Epithelial cell of proximal tubule (primary cell): Measurements from ENCODE around the gene KLRC4. TPM values are rescaled to one million over a fixed set of nuclear protein-coding genes. Genes with fewer than 3 reads are reported as not detected.
"Not testable (repeated sequence)": the region's sequence is repeated elsewhere in the genome, so short reads cannot be mapped to it uniquely, and the experiment has no call there.

ENCODE experiments used
- DNase-seq: peaks from one replicate; pipeline ENCODE4 v3.0.0-alpha.2; 2011; ENCODE audit warnings: low read depth
- H3K4me3 ChIP-seq: 2 replicates; pipeline ENCODE4 v1.5.1; 2011; ENCODE audit warnings: low read depth, mild to moderate bottlenecking, low read length
- total RNA-seq: library from RNA; depleted of rRNA; stranded (reverse); fragments of >200 nt; gene quantifications from 2 replicates; pipeline ENCODE4 v1.2.3, GENCODE V29; 2015
- TF ChIP-seq, protein P1 (sequence below): conservative IDR thresholded peaks from 2 replicates; pipeline ENCODE4 v1.5.1; 2012; ENCODE audit warnings: low read depth, mild to moderate bottlenecking, low read length

Gene KLRC4, protein sequence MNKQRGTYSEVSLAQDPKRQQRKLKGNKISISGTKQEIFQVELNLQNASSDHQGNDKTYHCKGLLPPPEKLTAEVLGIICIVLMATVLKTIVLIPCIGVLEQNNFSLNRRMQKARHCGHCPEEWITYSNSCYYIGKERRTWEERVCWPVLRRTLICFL
- total RNA-seq, result not detected in 2 replicates

DNA sequence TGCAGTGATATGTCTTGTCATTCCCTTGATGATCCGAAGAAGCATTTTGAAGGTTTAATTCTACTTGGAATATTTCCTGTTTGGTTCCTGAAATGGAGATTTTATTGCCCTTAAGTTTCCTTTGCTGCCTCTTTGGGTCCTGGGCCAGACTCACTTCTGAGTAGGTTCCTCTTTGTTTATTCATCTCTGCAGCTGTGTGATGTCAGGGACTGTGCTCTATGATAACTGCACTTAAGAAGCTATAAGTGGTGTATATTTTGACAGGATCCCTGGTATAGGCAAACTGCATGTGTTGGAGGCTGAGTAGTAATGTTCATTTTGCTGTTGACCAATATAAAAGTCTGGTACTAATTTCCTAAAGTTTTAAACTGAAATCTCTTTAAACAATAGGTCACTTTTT, at the start of gene KLRC4:
KLRC4 (minus strand) TSS at position 366 of the 400 bp plus-strand sequence; CDS start at position 184, 182 bp downstream.
- TF ChIP-seq, protein P1, sequence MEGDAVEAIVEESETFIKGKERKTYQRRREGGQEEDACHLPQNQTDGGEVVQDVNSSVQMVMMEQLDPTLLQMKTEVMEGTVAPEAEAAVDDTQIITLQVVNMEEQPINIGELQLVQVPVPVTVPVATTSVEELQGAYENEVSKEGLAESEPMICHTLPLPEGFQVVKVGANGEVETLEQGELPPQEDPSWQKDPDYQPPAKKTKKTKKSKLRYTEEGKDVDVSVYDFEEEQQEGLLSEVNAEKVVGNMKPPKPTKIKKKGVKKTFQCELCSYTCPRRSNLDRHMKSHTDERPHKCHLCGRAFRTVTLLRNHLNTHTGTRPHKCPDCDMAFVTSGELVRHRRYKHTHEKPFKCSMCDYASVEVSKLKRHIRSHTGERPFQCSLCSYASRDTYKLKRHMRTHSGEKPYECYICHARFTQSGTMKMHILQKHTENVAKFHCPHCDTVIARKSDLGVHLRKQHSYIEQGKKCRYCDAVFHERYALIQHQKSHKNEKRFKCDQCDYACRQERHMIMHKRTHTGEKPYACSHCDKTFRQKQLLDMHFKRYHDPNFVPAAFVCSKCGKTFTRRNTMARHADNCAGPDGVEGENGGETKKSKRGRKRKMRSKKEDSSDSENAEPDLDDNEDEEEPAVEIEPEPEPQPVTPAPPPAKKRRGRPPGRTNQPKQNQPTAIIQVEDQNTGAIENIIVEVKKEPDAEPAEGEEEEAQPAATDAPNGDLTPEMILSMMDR, result no peak
- no peak for DNase-seq
- H3K4me3 ChIP-seq, result no peak within 1 kb of the TSS

DNA sequence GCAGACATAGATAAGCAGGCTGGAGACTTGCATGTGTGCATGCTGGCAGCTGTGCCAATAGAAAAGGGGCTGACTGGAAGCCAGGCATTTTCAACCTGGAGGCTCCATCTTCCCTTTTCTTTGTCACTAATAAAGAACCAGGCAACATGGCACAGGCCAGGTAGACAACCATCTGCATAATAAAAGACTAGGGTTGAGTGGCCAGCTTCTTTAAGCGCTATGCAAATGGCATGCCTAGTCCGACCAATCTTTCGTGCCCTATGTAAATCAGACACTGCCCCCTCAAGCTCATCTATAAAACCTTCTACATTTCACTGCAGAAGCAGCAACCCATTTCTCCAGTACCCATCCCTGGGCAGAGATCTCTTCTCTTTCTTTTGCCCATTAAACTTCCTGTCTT, 48.2 kb upstream of the KLRC4 start:
- DNase-seq, result no peak
- H3K4me3 ChIP-seq, result no peak overlapping the region
- TF ChIP-seq, protein P1, result no peak

DNA sequence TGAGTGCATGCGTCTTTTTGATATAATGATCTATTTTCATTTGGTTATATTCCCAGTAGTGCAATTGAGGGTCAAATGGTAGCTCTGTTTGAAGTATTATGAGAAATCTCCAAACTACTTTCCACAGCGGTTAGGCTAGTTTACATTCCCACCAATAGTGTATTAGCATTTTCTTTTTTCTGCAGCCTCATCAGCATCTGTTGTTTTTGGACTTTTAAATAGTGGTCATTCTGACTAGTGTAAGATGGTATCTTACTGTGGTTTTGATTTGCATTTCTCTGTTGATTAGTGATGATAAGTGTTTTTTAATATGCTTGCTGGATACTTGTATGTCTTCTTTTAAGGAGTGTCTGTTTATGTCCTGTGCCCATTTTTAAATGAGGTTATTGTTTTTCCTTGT, 47.3 kb upstream of the KLRC4 start:
- TF ChIP-seq, protein P1, result no peak
- H3K4me3 ChIP-seq, result no peak overlapping the region
- no peak for DNase-seq

DNA sequence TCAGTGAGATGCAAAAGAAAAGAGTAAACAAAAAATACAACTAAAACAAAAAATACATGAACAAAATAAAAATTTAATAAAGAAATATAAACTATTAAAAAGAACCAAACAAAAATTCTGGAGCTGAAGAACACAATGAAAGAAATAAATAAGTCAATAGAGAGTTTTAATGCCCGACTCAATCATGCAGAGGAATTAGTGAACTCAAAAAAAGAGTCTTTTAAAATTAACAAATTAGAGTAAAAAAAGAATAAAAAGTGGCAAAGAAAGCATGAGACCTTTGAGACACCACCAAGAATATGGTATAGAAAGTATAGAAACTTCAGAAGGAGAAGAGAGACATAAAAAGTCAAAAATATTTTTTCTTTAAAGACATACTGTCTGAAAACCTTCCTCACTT, 46.2 kb upstream of the KLRC4 start:
- H3K4me3 ChIP-seq, result no peak overlapping the region
- TF ChIP-seq, protein P1, result no peak
- no peak for DNase-seq

DNA sequence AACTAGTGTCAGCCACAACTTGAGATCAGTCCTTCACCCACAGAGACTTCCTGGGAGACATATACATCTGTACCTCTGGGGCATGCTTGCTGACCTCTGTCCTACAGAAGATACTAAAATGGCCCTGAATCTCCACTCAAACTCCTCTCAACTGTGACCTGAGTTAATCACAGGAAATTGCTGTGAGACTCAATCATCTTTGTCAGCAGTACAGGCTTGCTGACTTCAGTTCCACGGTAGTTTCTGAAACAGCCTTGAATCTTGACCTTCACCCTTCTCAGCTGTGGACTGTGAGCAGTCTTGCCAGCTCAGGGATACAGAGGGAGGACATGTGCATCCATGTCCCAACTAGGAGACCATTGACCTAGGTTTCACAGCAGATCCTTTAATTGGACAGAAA, 45.0 kb upstream of the KLRC4 start:
- no peak overlapping the region for H3K4me3 ChIP-seq
- DNase-seq, result peak; percentile 61
- TF ChIP-seq, protein P1, result no peak

DNA sequence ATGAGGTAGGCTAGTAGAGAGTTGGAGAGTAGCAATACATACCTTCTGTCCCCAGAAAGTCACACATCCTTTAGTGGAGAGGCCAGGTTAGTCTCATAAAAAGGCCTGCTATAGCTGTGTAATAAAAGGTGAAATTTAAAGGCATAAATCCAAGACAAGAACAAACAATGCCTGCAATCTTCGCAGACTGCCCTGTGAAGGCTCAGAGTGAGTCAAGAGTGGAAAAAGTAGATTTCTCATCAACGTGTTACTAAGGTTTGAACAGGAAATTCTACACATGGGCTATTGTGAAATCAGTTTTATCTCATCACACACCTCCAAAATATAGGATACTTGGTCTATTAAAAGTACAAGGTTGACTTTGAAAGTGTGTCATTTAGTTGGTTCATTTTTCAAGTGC, 43.6 kb upstream of the KLRC4 start, which contains the start of gene KLRC1:
KLRC1 (minus strand) TSS at position 222 of the 400 bp plus-strand sequence. CDS start 2,221 bp downstream, outside the sequence.
- DNase-seq, result no peak
- TF ChIP-seq, protein P1, result no peak
- no peak within 1 kb of the TSS for H3K4me3 ChIP-seq

DNA sequence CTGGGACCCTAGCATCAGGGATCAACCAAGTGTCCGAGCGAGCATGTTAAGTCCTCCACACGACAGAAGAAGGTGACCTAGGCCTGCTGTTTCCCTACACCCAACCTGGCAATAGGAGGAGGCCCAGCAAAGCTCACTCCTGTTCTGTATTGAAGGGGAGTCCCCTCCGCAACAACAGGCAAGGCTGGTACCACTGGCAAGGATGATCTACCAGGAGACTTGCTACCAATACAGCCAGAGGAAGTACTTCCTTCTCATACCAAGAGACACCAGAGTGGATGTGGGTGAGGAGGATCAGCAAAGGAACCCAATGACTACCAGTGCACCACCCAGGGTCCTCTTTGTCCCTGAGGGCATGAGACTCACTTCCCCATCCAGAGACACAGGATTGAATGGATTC, 38.7 kb upstream of the KLRC4 start:
- TF ChIP-seq, protein P1, result no peak
- H3K4me3 ChIP-seq, result no peak overlapping the region
- no peak for DNase-seq

DNA sequence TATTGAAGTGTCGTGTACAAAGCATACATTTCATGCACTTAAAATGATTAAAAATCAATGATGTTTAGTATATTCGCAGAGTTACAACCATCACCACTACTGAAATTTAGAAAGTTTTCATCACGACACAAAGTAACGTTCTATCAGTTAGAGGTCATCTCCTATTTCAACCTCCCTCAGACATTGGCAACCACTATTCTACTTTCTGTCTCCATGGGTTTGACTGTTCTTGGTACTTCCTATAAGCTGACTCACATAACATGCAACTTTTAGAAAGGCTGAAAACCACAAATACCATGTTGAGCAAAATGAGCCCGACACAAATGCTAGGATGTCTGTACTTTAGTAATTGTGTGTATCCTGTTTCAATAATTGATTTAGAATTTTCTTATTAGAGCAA, 36.5 kb upstream of the KLRC4 start:
- H3K4me3 ChIP-seq, DNase-seq: not testable (repeated sequence)

DNA sequence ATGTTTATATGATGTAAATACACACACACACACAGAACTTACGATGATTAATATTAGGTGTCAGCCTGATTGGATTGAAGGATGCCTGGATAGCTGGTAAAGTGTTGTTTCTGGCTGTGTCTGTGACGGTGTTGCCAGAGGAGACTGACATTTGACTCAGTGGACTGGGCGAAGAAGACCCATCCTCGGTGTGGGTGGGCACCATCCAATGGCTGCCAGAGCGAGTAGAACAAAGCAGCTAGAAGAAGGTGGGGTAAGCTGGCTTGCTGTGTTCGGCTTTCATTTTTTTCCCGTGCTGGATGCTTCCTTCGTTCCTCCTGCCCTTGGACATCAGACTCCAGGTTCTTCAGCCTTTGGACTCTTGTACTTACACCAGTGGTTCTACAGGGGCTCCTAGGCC, 31.6 kb upstream of the KLRC4 start:
- H3K4me3 ChIP-seq, DNase-seq: not testable (repeated sequence)

DNA sequence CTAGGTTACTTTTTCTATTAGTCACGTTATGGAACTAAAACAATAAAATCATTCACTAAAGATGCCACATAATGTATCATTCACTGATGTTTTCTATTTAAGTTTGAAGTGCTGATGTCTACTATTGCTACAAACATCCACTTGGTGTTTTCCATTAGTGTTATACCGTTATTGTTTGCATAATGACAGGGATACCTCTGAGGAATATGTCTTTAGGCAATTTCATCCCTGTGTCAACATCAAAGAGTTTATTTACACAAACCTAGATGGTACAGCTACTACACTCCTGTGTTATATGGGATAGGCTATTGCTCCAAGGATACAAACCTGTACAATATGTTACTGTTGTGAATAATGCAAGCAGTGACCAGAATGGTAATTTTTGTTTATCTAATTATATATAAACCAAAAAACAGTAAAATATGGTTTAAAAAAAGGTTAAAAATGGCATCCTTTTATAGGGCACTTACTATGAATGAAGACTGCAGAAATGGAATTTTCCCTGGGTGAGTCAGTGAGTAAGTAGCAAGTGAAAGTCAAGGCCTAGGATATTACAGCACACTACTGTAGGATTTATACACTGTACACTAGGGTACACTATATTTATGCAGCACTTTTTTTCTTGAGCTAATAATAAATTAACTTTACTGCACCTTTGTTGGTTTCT, 30.2 kb upstream of the KLRC4 start:
- not testable (repeated sequence) for H3K4me3 ChIP-seq, DNase-seq

DNA sequence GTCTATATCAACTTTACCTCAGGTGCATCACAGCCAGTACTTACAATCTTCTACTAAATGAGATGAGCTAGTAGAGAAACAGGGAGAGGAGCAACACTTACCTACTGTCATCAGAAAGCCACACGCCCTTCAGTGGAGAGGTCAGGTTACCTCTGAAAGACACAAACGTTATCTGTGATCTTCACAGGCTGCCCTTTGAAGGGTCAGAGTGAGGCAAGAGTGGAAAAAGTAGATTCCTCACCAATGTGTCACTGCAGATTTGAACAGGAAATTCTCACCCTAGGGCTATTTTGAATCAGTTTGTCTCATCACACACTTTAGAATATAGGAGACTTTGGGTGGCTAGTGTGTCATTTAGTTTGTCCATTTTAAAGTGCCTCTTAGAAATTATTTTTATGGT, 28.0 kb upstream of the KLRC4 start:
- H3K4me3 ChIP-seq, DNase-seq: not testable (repeated sequence)
